IgD-negative memory B cell (primary cell): ENCODE measurements around the gene TBCB. TPM values are rescaled to one million over a fixed set of nuclear protein-coding genes. Genes with fewer than 3 reads are reported as not detected.

ENCODE experiments used
- H3K27ac Mint-ChIP-seq, 3 donors: one replicate each; pipeline ENCODE4 v1.8.0; 2020 to 2022; ENCODE audit warnings: mild to moderate bottlenecking in 3 of 3, mixed read lengths in 3 of 3, moderate library complexity in 1 of 3
- H3K27me3 Mint-ChIP-seq: one replicate; pipeline ENCODE4 v1.8.0; 2021; ENCODE audit warnings: mixed read lengths
- H3K36me3 Mint-ChIP-seq: one replicate; pipeline ENCODE4 v1.8.0; 2020; ENCODE audit warnings: mild to moderate bottlenecking, mixed read lengths
- H3K4me1 Mint-ChIP-seq, 3 donors: one replicate each; pipeline ENCODE4 v1.8.0; 2020 to 2022; ENCODE audit warnings: mixed read lengths in 3 of 3, mild to moderate bottlenecking in 1 of 3
- H3K4me3 Mint-ChIP-seq, 4 donors: one replicate each; pipeline ENCODE4 v1.8.0; 2020 to 2022; ENCODE audit warnings: mild to moderate bottlenecking in 4 of 4, mixed read lengths in 4 of 4, moderate library complexity in 3 of 4
- H3K9me3 Mint-ChIP-seq, 3 donors: one replicate each; pipeline ENCODE4 v1.8.0; 2020 to 2021; ENCODE audit warnings: mixed read lengths in 3 of 3, mild to moderate bottlenecking in 1 of 3
- polyA plus RNA-seq: library from polyadenylated mRNA; unstranded; fragments of 300-500 nt; fragmentation: Illumina TruSeq; gene quantifications from one replicate; pipeline ENCODE4 v1.2.3, GENCODE V29; 2021

Gene TBCB
- polyA plus RNA-seq, 1 donor from 2014 or later, result 269 TPM

- Mint-ChIP-seq H3K9me3 (no peaks in the 10 kb centered on the region), H3K36me3 (peaks cover 5% of the 10 kb centered on the region), H3K27me3 (no peaks in the 10 kb centered on the region), H3K4me3 (no peak overlapping the region), H3K27ac (no peak overlapping the region), H3K4me1 (peaks cover 0 to 1% (median 0%) of the 10 kb centered on the region in 3 donors)
These were observed 22.7 kb upstream of the TBCB start for GRCh38 chr19:36092566-36092965.

DNA sequence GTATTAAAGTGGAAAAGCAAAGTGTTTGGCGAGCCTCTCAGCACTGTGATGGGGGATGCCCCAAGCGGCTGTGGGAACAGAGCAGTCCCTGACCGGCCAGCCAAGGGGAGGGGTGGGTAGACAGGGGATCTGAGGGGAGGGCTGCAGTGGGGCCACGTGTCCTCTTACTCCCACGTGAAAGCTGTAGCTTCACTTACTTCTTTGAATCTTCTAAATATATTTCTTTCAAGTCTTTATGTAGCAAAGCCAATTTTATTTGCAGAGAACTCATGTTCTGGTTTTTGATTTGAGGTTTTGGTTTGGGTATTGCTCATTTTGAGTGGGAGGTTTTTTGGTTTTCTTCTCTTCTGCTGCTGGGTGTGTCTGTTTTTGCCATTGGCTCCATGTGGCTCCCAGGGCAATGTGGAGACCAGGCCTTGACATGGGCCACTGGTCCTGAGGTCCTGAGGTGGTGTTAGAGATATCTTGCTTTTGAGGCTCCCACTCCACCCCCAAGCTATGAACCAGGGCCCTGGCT lies 22.1 kb upstream of the TBCB start:
- Mint-ChIP-seq H3K27ac (peak overlapping the region in 1 of 3 donors; percentile 24), H3K4me1 (peaks cover 0 to 1% (median 0%) of the 10 kb centered on the region in 3 donors), H3K4me3 (no peak overlapping the region), H3K36me3 (peaks cover 5% of the 10 kb centered on the region), H3K27me3 (no peaks in the 10 kb centered on the region), H3K9me3 (no peaks in the 10 kb centered on the region)

DNA sequence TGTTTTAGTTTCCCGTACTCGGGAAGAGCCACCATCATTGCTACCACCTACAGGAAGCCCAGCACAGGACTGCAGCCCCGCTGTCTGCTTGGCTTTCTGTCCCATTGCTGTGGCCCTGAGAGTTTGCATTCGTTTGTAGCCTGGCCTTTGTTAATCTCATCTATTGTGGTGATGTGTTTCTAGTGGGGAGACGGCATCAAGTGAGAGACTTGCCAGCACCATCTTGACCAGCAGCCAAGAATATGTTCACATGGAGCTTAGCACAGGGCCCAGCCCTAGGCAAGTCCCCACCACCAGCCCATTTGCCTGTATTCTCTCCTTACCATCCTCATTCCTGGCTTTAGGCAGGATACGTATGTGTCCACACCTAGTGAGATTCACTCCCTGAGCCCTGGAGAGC lies 21.6 kb upstream of the TBCB start:
- Mint-ChIP-seq H3K27ac (no peak overlapping the region), H3K4me1 (peaks cover 0 to 1% (median 0%) of the 10 kb centered on the region in 3 donors), H3K27me3 (no peaks in the 10 kb centered on the region), H3K36me3 (peaks cover 5% of the 10 kb centered on the region), H3K9me3 (no peaks in the 10 kb centered on the region), H3K4me3 (no peak overlapping the region)

DNA sequence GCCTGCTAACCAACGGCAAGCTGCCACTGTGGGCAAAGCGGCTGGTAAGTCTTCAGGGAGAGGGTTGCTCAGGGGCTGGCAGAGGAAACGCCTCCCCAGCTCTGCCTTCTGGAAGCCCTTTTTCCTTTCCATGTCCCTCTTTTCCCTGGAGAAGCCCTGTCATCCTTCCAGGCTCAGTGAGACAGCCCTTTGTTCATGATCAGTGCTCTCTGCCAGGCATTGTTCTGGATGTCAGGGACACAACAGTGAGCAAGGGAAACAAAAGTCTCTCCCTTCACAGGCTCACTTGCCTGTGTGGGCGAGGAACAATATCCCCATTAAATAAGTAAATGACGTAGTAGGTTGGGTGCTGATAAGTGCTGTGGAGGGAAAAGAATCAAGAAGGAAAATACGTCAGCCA lies 18.2 kb upstream of the TBCB start:
- H3K4me1 Mint-ChIP-seq, result peaks cover 0 to 4% (median 0%) of the 10 kb centered on the region in 3 donors
- no peak overlapping the region for H3K4me3 Mint-ChIP-seq
- no peaks in the 10 kb centered on the region for H3K27me3 Mint-ChIP-seq
- H3K36me3 Mint-ChIP-seq, result peaks cover 5% of the 10 kb centered on the region
- H3K9me3 Mint-ChIP-seq, result no peaks in the 10 kb centered on the region
- no peak overlapping the region for H3K27ac Mint-ChIP-seq

GRCh38 chr19:36099166-36099785 lies 16.0 kb upstream of the TBCB start:
- H3K36me3 Mint-ChIP-seq, result peaks cover 3% of the 10 kb centered on the region
- H3K27me3 Mint-ChIP-seq, result no peaks in the 10 kb centered on the region
- H3K9me3 Mint-ChIP-seq, result no peaks in the 10 kb centered on the region
- H3K27ac Mint-ChIP-seq, result no peak overlapping the region
- H3K4me1 Mint-ChIP-seq, result peaks cover 0 to 4% (median 0%) of the 10 kb centered on the region in 3 donors
- no peak overlapping the region for H3K4me3 Mint-ChIP-seq

- peaks cover 0 to 4% (median 0%) of the 10 kb centered on the region in 3 donors for H3K4me1 Mint-ChIP-seq
- H3K27ac Mint-ChIP-seq, result no peak overlapping the region
- no peaks in the 10 kb centered on the region for H3K27me3 Mint-ChIP-seq
- no peak overlapping the region for H3K4me3 Mint-ChIP-seq
- H3K36me3 Mint-ChIP-seq, result peaks cover 3% of the 10 kb centered on the region
- no peaks in the 10 kb centered on the region for H3K9me3 Mint-ChIP-seq
These were observed 14.8 kb upstream of the TBCB start for GRCh38 chr19:36100476-36100875.

DNA sequence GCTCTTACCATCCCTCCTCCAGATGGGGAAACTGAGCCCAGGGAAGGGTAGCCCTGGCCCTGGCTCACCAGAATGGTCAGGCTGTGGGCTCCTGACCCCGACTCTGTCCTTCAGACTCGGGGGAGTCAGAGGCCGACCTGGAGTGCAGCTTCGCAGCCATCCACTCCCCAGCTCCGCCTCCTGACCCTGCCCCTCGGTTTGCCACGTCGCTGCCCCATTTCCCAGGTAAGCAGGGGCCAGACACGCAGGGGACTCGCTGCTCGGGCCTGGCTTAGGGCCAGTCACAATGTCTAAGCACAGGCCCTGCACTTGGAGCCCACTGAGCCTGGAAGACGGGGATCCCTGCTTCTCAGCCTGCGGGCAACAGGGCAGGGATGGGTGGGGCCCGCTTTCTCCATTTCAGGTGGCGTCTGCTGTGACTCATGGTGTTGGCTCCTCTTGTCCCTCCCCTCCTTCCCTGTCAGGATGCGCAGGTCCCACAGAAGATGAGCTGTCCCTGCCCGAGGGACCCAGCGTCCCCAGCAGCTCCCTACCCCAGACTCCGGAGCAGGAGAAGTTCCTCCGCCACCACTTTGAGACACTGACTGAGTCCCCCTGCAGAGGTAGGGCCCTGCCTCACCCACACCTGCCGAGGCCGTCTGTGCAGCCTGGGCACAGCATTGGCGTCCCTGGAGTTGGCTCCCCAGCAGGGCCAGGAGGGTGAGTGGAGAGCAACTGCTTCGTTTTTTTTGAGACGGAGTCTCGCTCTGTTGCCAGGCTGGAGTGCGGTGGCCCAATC lies 13.5 kb upstream of the TBCB start:
- Mint-ChIP-seq H3K9me3 (no peaks in the 10 kb centered on the region), H3K4me1 (peaks cover 0 to 4% (median 0%) of the 10 kb centered on the region in 3 donors), H3K27ac (no peak overlapping the region), H3K4me3 (no peak overlapping the region), H3K36me3 (peaks cover 3% of the 10 kb centered on the region), H3K27me3 (no peaks in the 10 kb centered on the region)

DNA sequence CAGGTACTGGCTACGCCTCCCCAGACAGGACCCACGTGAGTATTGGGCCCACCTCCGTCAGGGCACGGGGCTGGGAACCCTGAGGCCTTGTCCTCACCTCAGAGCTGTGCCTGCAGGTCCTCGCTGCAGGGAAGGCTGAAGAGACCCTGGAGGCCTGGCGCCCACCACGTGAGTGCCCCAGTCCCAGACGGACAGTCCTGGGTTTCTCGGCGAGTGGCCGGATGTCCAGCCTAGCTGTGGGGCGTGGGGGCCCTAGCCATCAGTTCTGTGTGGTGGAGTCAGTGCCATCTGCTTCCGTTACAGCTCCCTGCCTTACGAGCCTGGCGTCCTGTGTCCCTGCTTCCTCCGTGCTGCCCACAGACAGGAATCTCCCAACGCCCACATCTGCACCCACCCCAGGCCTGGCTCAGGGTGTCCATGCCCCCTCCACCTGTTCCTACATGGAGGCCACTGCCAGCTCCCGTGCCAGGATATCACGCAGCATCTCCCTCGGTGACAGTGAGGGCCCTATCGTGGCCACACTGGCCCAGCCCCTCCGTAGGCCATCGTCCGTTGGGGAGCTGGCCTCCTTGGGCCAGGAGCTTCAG lies 12.1 kb upstream of the TBCB start:
- H3K27ac Mint-ChIP-seq, result no peak overlapping the region
- H3K9me3 Mint-ChIP-seq, result no peaks in the 10 kb centered on the region
- peaks cover 0 to 4% (median 0%) of the 10 kb centered on the region in 3 donors for H3K4me1 Mint-ChIP-seq
- no peak overlapping the region for H3K4me3 Mint-ChIP-seq
- H3K27me3 Mint-ChIP-seq, result no peaks in the 10 kb centered on the region
- H3K36me3 Mint-ChIP-seq, result peaks cover 1% of the 10 kb centered on the region

GRCh38 chr19:36103842-36104552 lies 11.3 kb upstream of the TBCB start:
- Mint-ChIP-seq H3K36me3 (peaks cover 1% of the 10 kb centered on the region), H3K4me3 (no peak overlapping the region), H3K4me1 (peaks cover 0 to 4% (median 0%) of the 10 kb centered on the region in 3 donors), H3K9me3 (no peaks in the 10 kb centered on the region), H3K27ac (no peak overlapping the region), H3K27me3 (no peaks in the 10 kb centered on the region)

GRCh38 chr19:36106441-36106840 lies 8.8 kb upstream of the TBCB start:
- Mint-ChIP-seq H3K9me3 (no peaks in the 10 kb centered on the region), H3K27ac (peak overlapping the region in 1 of 3 donors; percentile 79), H3K36me3 (peaks cover 1% of the 10 kb centered on the region), H3K27me3 (no peaks in the 10 kb centered on the region), H3K4me1 (no peaks in the 10 kb centered on the region), H3K4me3 (peak overlapping the region in 1 of 4 donors; percentile 43)

DNA sequence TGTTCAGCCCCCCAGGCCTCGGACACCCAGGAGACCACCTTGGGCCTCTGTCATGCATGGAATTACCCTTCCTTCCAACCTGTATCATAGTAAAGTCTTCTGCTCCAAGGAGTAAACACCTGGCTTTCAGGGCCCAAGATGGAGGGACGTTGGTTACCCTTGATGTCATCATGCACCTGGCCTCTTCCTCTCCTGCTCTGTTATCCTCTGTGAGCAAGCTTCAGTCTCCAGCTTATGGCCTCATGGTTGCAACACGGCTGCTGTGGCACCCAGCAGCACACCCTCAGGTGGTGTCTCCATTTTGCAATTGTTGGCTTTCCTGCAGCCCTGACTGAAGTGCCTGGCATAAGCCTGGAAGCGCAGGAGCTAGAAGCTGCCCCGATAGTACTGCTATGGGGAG lies 8.3 kb upstream of the TBCB start:
- H3K27me3 Mint-ChIP-seq, result no peaks in the 10 kb centered on the region
- peaks cover 1% of the 10 kb centered on the region for H3K36me3 Mint-ChIP-seq
- no peak overlapping the region for H3K27ac Mint-ChIP-seq
- no peaks in the 10 kb centered on the region for H3K9me3 Mint-ChIP-seq
- H3K4me1 Mint-ChIP-seq, result no peaks in the 10 kb centered on the region
- H3K4me3 Mint-ChIP-seq, result peak overlapping the region in 2 of 4 donors; percentile 35 to 74

DNA sequence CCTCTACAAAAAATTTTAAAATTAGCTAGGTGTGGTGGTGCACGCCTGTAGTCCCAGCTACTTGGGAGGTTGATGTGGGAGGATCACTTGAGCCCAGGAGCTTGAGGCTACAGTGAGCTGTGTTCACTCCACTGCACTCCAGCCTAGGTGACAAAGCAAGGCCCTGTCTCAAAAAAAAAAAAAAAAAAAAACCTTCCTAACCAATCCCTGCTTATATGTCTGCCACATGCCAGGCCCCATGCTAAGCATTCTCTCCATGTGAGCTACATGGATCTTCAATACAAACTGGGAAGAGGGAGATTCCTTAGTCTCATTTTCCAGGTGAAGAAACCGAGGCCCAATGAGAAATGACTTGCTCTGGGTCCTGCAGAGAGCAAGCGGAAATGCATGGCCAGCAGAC lies 6.6 kb upstream of the TBCB start:
- Mint-ChIP-seq H3K4me1 (peaks cover 0 to 8% (median 5%) of the 10 kb centered on the region in 3 donors), H3K27ac (peak overlapping the region in 2 of 3 donors; percentile 71 to 80), H3K9me3 (no peaks in the 10 kb centered on the region), H3K4me3 (peak overlapping the region in 1 of 4 donors; percentile 45), H3K27me3 (no peaks in the 10 kb centered on the region), H3K36me3 (peaks cover 7% of the 10 kb centered on the region)

- H3K27ac Mint-ChIP-seq, result peak within 1 kb of the TSS in 1 of 3 donors; percentile 76
- H3K4me1 Mint-ChIP-seq, result peaks cover 0 to 18% (median 8%) of the 10 kb centered on the region in 3 donors
- no peaks in the 10 kb centered on the region for H3K9me3 Mint-ChIP-seq
- no peaks in the 10 kb centered on the region for H3K27me3 Mint-ChIP-seq
- peaks cover 7% of the 10 kb centered on the region for H3K36me3 Mint-ChIP-seq
- peak within 1 kb of the TSS in 1 of 4 donors; percentile 81 for H3K4me3 Mint-ChIP-seq
These were observed 4.6 kb upstream of the TBCB start, which contains the start of gene OVOL3 for GRCh38 chr19:36110487-36111199. TSS of gene OVOL3 (plus strand) at chr19:36111143. CDS start at chr19:36111203, 60 bp downstream.

DNA sequence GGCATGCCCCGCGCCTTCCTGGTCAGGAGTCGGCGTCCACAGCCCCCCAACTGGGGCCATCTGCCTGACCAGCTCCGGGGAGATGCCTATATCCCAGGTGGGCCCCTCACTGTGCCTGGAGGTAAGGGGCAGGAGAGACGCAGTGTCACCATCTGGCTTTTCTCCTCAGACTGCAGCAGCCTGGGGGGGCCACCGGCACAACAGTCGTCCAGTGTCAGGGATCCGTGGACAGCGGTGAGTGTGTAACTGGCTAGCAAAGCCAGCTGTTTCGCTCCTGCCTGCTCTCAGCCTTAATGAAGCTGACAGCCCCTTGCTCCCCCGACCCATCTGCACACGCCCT lies 4.1 kb upstream of the TBCB start:
- Mint-ChIP-seq H3K27me3 (no peaks in the 10 kb centered on the region), H3K9me3 (no peaks in the 10 kb centered on the region), H3K36me3 (peaks cover 7% of the 10 kb centered on the region), H3K4me3 (no peak overlapping the region), H3K4me1 (peaks cover 0 to 20% (median 8%) of the 10 kb centered on the region in 3 donors), H3K27ac (no peak overlapping the region)
